Measurements from ENCODE around the gene DSCAML1.

Gene DSCAML1

GRCh38 chr11:117415358-117415896 lies 381.6 kb downstream of the DSCAML1 start:
- peaks cover 2% of the 10 kb centered on the region for H3K27me3 ChIP-seq (replicated peaks; ENCODE audit: control insufficient read depth, insufficient read depth, low read length)

GRCh38 chr11:117414724-117415123 lies 382.3 kb downstream of the DSCAML1 start:
- Histone ChIP-seq H3K4me3 (ENCODE audit: low read length) (no peak overlapping the region), H3K9ac (ENCODE audit: low read length) (no peak overlapping the region), H3K4me1 (ENCODE audit: control insufficient read depth, insufficient read depth, low read length) (no peaks in the 10 kb centered on the region), H3K27me3 (replicated peaks; ENCODE audit: control insufficient read depth, insufficient read depth, low read length) (no peaks in the 10 kb centered on the region), H3K9me3 (ENCODE audit: control insufficient read depth, low read length) (no peaks in the 10 kb centered on the region), H3K36me3 (ENCODE audit: control insufficient read depth, insufficient read depth, low read length, severe bottlenecking) (peaks cover 18% of the 10 kb centered on the region)
- DNase-seq (ENCODE audit: low read depth), result no peak

More at GRCh38 chr11:117415358-117415896, 381.6 kb downstream of the DSCAML1 start:
- H3K9ac ChIP-seq (ENCODE audit: low read length), result no peak overlapping the region
- no peak overlapping the region for H3K4me3 ChIP-seq (ENCODE audit: low read length)
- no peaks in the 10 kb centered on the region for H3K4me1 ChIP-seq (ENCODE audit: control insufficient read depth, insufficient read depth, low read length)
- no peak for DNase-seq (ENCODE audit: low read depth)
- no peaks in the 10 kb centered on the region for H3K9me3 ChIP-seq (ENCODE audit: control insufficient read depth, low read length)
- peaks cover 12% of the 10 kb centered on the region for H3K36me3 ChIP-seq (ENCODE audit: control insufficient read depth, insufficient read depth, low read length, severe bottlenecking)

GRCh38 chr11:117413616-117414015 lies 383.4 kb downstream of the DSCAML1 start:
- Histone ChIP-seq H3K9me3 (ENCODE audit: control insufficient read depth, low read length) (no peaks in the 10 kb centered on the region), H3K4me1 (ENCODE audit: control insufficient read depth, insufficient read depth, low read length) (no peaks in the 10 kb centered on the region), H3K36me3 (ENCODE audit: control insufficient read depth, insufficient read depth, low read length, severe bottlenecking) (peaks cover 28% of the 10 kb centered on the region), H3K9ac (ENCODE audit: low read length) (no peak overlapping the region), H3K27me3 (replicated peaks; ENCODE audit: control insufficient read depth, insufficient read depth, low read length) (no peaks in the 10 kb centered on the region), H3K4me3 (ENCODE audit: low read length) (no peak overlapping the region)
- no peak for DNase-seq (ENCODE audit: low read depth)

- H3K9ac ChIP-seq (ENCODE audit: low read length), result no peak overlapping the region
- H3K4me1 ChIP-seq (ENCODE audit: control insufficient read depth, insufficient read depth, low read length), result no peaks in the 10 kb centered on the region
- no peak for DNase-seq (ENCODE audit: low read depth)
- H3K9me3 ChIP-seq (ENCODE audit: control insufficient read depth, low read length), result no peaks in the 10 kb centered on the region
- peaks cover 37% of the 10 kb centered on the region for H3K36me3 ChIP-seq (ENCODE audit: control insufficient read depth, insufficient read depth, low read length, severe bottlenecking)
- no peak overlapping the region for H3K4me3 ChIP-seq (ENCODE audit: low read length)
- H3K27me3 ChIP-seq (replicated peaks; ENCODE audit: control insufficient read depth, insufficient read depth, low read length), result no peaks in the 10 kb centered on the region
Measured at GRCh38 chr11:117412653-117413275, 384.3 kb downstream of the DSCAML1 start.

- H3K9ac ChIP-seq (ENCODE audit: low read length), result no peak overlapping the region
- H3K4me1 ChIP-seq (ENCODE audit: control insufficient read depth, insufficient read depth, low read length), result no peaks in the 10 kb centered on the region
- H3K9me3 ChIP-seq (ENCODE audit: control insufficient read depth, low read length), result no peaks in the 10 kb centered on the region
- no peaks in the 10 kb centered on the region for H3K27me3 ChIP-seq (replicated peaks; ENCODE audit: control insufficient read depth, insufficient read depth, low read length)
- H3K36me3 ChIP-seq (ENCODE audit: control insufficient read depth, insufficient read depth, low read length, severe bottlenecking), result peaks cover 39% of the 10 kb centered on the region
- no peak overlapping the region for H3K4me3 ChIP-seq (ENCODE audit: low read length)
- no peak for DNase-seq (ENCODE audit: low read depth)
Measured at GRCh38 chr11:117412176-117412575, 384.8 kb downstream of the DSCAML1 start.

GRCh38 chr11:117411736-117412135 lies 385.3 kb downstream of the DSCAML1 start:
- Histone ChIP-seq H3K4me1 (ENCODE audit: control insufficient read depth, insufficient read depth, low read length) (no peaks in the 10 kb centered on the region), H3K36me3 (ENCODE audit: control insufficient read depth, insufficient read depth, low read length, severe bottlenecking) (peaks cover 39% of the 10 kb centered on the region), H3K4me3 (ENCODE audit: low read length) (no peak overlapping the region), H3K9me3 (ENCODE audit: control insufficient read depth, low read length) (no peaks in the 10 kb centered on the region), H3K9ac (ENCODE audit: low read length) (no peak overlapping the region), H3K27me3 (replicated peaks; ENCODE audit: control insufficient read depth, insufficient read depth, low read length) (no peaks in the 10 kb centered on the region)
- no peak for DNase-seq (ENCODE audit: low read depth)

- Histone ChIP-seq H3K9me3 (ENCODE audit: control insufficient read depth, low read length) (peaks cover 3% of the 10 kb centered on the region), H3K36me3 (ENCODE audit: control insufficient read depth, insufficient read depth, low read length, severe bottlenecking) (peaks cover 45% of the 10 kb centered on the region), H3K27me3 (replicated peaks; ENCODE audit: control insufficient read depth, insufficient read depth, low read length) (no peaks in the 10 kb centered on the region), H3K9ac (ENCODE audit: low read length) (no peak overlapping the region), H3K4me1 (ENCODE audit: control insufficient read depth, insufficient read depth, low read length) (no peaks in the 10 kb centered on the region), H3K4me3 (ENCODE audit: low read length) (no peak overlapping the region)
- DNase-seq (ENCODE audit: low read depth), result no peak
Measured at GRCh38 chr11:117410861-117411710, 385.9 kb downstream of the DSCAML1 start.

- no peak for DNase-seq (ENCODE audit: low read depth)
- Histone ChIP-seq H3K4me3 (ENCODE audit: low read length) (no peak overlapping the region), H3K9me3 (ENCODE audit: control insufficient read depth, low read length) (peaks cover 5% of the 10 kb centered on the region), H3K9ac (ENCODE audit: low read length) (no peak overlapping the region), H3K4me1 (ENCODE audit: control insufficient read depth, insufficient read depth, low read length) (no peaks in the 10 kb centered on the region), H3K27me3 (replicated peaks; ENCODE audit: control insufficient read depth, insufficient read depth, low read length) (no peaks in the 10 kb centered on the region), H3K36me3 (ENCODE audit: control insufficient read depth, insufficient read depth, low read length, severe bottlenecking) (peaks cover 51% of the 10 kb centered on the region)
Measured at GRCh38 chr11:117410238-117410637, 386.8 kb downstream of the DSCAML1 start.

- Histone ChIP-seq H3K4me1 (ENCODE audit: control insufficient read depth, insufficient read depth, low read length) (no peaks in the 10 kb centered on the region), H3K27me3 (replicated peaks; ENCODE audit: control insufficient read depth, insufficient read depth, low read length) (no peaks in the 10 kb centered on the region), H3K4me3 (ENCODE audit: low read length) (no peak overlapping the region), H3K36me3 (ENCODE audit: control insufficient read depth, insufficient read depth, low read length, severe bottlenecking) (peaks cover 57% of the 10 kb centered on the region), H3K9me3 (ENCODE audit: control insufficient read depth, low read length) (peaks cover 5% of the 10 kb centered on the region), H3K9ac (ENCODE audit: low read length) (no peak overlapping the region)
- DNase-seq (ENCODE audit: low read depth), result no peak
Measured at GRCh38 chr11:117409511-117409910, 387.5 kb downstream of the DSCAML1 start.

- Histone ChIP-seq H3K9ac (ENCODE audit: low read length) (no peak overlapping the region), H3K36me3 (ENCODE audit: control insufficient read depth, insufficient read depth, low read length, severe bottlenecking) (peaks cover 50% of the 10 kb centered on the region), H3K4me3 (ENCODE audit: low read length) (no peak overlapping the region), H3K4me1 (ENCODE audit: control insufficient read depth, insufficient read depth, low read length) (no peaks in the 10 kb centered on the region), H3K27me3 (replicated peaks; ENCODE audit: control insufficient read depth, insufficient read depth, low read length) (no peaks in the 10 kb centered on the region), H3K9me3 (ENCODE audit: control insufficient read depth, low read length) (peaks cover 5% of the 10 kb centered on the region)
- DNase-seq (ENCODE audit: low read depth), result no peak
Measured at GRCh38 chr11:117408356-117408755, 388.7 kb downstream of the DSCAML1 start.

GRCh38 chr11:117407016-117407415 lies 390.0 kb downstream of the DSCAML1 start:
- Histone ChIP-seq H3K27me3 (replicated peaks; ENCODE audit: control insufficient read depth, insufficient read depth, low read length) (no peaks in the 10 kb centered on the region), H3K9ac (ENCODE audit: low read length) (no peak overlapping the region), H3K9me3 (ENCODE audit: control insufficient read depth, low read length) (peaks cover 5% of the 10 kb centered on the region), H3K4me1 (ENCODE audit: control insufficient read depth, insufficient read depth, low read length) (no peaks in the 10 kb centered on the region), H3K4me3 (ENCODE audit: low read length) (no peak overlapping the region), H3K36me3 (ENCODE audit: control insufficient read depth, insufficient read depth, low read length, severe bottlenecking) (peaks cover 54% of the 10 kb centered on the region)
- DNase-seq (ENCODE audit: low read depth), result no peak

All from adipocyte (in vitro differentiated cells).